GM18861 (cell line): ENCODE results near the gene BMP8B.

Source experiments
- ATAC-seq: cut with Tn5 transposase; IDR thresholded peaks from one replicate; pipeline ENCODE4 v1.9.1; 2021; ENCODE audit not compliant: unreplicated experiment

BMP8B gene

DNA sequence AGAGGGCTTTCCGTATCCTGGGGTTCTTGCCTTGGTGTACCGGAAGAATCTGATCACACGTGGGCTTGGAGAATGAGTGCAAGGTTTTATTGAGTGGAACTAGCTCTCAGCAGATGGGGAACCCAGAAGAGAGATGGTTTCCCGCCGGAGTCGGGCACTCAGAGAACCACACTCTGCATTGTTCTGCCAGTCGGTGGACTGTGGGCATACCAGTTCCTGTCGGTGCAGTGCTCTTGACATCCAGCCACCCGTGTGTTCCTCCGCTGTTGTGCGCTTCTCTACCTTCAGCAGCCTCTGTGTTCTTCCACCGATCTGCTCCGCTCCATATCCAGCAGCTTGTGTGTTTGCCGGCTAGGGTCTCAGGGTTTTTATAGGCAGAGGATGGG is 60.7 kb downstream of the BMP8B start:
- ATAC-seq = no peak

DNA sequence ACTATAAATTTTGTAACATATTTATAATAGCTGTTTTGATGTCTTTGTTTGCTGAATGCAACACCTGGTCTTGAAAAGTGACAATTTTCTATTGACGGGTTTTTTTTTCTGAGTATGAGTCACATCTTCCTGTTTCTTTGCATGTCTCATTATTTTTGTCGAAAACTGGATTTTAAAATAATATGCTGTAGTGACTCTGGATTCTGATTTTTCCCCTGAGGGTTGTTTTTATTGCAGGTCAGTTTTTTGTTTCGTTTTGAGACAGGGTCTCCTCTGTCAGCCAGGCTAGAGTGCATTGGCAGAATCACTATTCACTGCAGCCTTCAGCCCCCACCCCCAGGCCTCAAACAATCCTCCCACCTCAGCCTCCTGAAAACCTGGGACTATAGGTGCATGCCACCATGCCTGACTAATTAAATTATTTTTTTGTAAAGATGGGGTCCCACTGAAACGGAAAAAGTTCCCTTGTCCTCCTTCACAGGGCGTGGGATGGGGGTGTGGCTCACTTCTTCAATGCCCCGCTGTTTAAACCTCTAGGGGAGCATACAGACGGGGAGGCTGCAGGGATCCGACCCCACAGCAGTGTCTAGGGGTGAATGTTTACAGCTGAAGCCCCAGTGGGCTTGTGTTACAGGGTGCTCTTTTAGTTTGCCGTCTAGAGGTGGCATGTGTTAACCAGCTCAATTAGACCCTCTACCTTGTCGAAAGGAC is 61.3 kb downstream of the BMP8B start:
- ATAC-seq = peak; percentile 69

DNA sequence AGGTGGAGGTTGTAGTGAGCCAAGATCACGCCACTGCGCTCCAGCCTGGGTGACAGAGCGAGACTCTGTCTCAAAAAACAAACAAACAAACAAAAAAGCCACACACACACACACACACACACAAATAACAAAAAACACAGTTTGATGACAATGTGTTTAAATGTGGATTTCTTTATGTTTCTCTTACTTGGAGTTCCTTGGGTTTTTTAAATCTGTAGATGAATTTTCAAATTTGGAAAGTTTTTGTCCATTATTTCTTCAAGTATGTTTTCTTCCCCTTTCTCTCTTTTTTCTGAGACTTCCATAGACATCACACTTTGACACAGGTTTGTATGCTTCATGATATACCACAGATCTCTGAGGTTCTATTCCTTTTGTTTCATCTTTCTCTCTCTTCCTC is 62.1 kb downstream of the BMP8B start:
- ATAC-seq = no peak

DNA sequence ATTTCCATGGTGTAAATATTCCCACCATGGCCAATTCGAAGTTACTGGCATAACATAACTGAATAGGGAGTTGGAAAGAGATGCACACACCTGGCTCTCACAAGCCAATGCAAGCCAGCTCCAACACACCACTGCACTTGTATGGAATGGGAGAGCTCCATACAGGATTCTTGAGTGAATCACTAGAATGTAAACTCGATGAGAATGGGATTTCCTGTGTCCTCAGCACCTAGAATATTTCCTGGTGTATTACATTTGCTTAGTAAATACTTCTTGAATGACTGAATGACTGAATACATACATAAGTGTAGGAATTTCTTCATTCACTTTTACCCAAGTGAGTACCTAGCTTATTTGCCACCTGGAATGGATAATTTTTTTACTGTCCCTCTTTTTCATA is 66.2 kb downstream of the BMP8B start:
- ATAC-seq = no peak

DNA sequence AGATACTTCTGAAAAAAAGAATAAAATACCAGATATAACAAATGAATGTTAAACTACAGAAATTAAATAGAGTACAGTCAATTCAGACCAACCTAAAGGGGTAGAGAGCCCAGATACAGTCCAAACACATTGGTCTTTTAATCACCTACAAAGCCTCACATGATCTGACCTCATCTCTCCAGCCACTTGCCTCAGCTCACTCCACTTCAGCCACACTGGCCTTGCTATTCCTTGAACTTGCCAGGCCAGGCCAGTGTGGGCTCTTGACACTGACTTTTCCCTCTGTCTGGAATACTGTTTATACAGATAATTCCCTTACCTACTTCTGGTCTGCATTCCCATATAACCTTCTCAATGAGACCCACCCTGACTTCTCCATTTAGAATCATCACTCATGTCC is 67.0 kb downstream of the BMP8B start:
- no peak for ATAC-seq

DNA sequence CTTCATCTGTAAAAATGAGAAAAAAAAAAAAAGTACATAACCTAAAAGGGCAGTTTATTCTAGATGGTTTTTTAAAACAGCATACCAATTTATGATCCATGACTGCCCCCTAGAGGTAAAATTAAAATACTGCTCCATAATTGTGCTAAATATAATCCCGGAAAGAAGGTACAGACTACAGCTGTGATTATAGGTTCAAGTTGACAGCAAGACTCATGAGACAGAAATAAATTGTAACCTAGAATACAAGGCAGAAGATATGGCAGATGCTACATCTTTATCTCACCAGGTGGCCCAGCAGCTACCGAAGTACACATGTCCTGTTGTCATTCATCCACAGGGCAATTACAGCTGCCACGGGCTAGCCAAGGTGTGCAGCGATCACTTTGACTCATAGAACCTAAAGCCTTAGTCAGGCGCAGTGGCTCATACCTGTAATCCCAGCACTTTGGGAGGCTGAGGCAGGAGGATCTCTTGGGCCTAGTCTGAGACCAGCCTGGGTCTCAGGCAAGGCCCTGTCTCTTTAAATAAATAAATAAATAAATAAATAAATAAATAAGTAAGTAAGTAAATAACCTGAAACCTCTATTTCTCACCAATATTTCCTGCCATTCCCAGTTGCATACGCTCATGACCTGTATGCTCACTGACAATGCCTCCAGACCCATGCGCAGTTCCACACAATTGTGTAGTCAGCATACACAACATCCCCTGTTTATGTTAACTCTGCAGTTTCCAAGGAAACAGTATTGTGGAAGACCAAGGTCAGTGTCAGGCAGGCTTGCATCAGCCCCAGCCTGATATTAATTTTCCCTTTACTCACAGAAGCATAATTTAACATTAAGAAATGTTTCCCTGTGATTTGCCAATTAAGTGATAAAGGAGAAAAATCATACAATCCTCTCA is 68.3 kb downstream of the BMP8B start:
- no peak for ATAC-seq

DNA sequence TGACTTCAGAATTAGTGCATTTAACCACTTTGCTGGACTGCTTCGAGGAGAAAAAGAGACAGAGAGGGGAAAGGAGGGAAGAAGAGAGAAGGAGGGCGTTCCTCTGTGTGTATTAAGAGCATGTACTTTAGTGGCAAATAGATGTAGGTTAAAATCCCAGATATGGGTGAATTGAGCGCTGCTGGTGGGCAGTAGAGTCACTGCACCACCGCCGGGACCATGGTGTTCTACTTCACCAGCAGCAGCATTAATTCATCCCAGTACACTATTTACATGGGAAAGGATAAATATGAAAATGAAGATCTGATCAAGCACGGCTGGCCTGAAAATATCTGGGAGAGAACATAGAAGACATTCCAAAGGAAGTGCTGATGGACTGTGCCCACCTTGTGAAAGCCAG is 70.9 kb downstream of the BMP8B start:
- ATAC-seq = no peak

DNA sequence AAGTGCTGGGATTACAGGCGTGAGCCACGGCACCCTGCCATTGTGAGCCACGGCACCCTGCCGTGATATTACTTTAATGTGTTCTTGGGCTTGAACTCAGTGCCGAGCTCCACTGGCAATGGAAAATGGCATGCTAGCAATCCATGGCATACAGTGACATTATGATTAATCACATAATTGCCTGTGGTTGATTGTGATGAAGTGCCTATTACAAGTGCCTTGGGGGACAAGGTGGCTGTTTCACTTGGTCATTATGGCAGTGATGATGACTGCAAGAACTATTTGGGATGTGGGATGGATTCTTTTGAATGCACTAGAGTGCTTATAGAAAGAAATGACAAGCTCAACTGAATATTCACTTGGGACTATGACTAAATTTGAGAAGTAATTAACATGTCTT is 75.1 kb downstream of the BMP8B start:
- ATAC-seq = no peak

DNA sequence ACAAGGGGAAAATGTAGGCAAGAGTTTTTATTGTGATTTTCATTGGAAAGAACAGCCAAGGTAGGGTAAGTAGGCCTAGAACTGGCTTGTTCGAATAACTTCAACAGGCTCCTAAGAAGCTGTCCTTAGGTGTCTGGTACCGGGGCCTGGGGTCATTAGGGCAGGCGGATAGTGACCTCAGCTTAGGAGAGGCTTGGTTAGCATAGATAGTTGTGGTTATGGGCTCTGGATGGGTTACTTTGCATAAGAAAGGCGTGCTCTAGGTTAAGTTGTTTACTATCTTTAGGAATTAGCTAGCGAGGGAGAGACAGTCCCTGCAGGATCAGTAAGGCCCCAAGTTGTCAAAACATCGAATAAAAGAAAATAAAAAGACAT is 76.7 kb downstream of the BMP8B start:
- no peak for ATAC-seq

DNA sequence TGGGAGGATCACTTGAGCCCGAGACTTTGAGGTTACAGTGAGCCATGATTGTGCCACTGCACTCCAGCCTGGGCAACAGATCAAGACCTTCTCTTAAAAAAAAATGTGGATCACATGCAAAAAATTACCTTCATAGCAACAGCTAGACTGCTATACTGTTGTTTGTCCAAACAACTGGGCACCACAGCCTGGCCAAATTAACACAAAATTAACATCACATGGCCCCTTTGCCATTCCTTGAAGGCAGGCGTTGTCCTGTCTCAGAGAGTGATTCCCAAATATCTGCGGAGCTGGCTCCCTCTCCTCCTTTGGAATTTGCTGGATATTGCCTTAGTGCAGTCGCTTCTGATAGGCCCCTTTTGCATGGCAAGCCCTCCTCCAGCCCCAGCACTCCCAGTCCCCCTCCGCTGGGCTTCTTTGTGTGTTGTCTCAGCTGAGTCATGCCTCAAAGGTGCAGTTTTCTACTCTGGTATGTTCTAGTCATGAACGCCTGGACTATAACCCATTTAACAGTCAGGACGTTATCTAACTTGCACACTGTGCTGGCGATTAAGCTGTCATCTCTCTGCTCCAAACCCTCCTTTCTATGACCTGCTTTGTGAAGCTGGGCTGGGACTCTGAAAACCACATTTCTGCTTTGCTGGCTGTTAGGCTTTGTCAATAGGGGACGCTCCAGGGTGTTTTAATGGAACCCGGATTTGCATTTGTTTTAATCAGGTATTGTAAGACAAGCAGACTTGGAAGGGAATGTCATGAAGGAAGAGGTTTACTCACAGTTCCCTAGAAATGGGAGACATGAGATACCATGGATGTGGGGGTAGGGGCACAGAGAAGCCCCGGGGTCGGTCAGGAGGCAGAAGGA is 77.3 kb downstream of the BMP8B start:
- no peak for ATAC-seq

DNA sequence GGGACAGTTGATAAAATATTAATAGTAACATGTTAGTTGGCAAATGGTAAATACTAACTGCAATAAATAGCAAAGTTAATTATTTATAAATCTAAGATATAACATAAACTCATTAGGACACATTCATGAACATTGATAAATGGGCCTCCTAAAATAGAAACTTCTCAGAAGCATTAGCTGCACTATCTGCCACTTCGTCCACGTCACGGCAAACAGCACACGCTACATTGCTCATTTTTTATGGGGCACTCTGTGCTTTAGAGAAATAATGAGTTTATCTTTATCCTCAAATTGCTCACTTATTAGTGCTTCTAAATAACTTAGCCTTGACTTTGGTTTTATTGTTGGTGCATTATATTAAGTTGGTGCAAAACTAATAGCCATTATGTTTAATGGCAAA is 81.2 kb downstream of the BMP8B start:
- ATAC-seq = no peak
